Fibroblast of peridontal ligament (primary cell): ENCODE data around the gene VEZT.
"Not testable (repeated sequence)": the region's sequence is repeated elsewhere in the genome, so short reads cannot be mapped to it uniquely, and the experiment has no call there.

Experiments used
- DNase-seq: peaks from one replicate; pipeline ENCODE4 v3.0.0-alpha.2; 2010; ENCODE audit errors: extremely low read depth

Gene VEZT

GRCh38 chr12:95257541-95257940 is 39.9 kb downstream of the VEZT start:
- DNase-seq = peak; percentile 54

GRCh38 chr12:95258151-95258550 is 40.5 kb downstream of the VEZT start:
- DNase-seq = no peak

- no peak for DNase-seq
Measured at GRCh38 chr12:95258803-95259202, 41.2 kb downstream of the VEZT start.

- no peak for DNase-seq
Measured at GRCh38 chr12:95259368-95259767, 41.8 kb downstream of the VEZT start.

- no peak for DNase-seq
Measured at GRCh38 chr12:95261109-95261508, 43.5 kb downstream of the VEZT start.

- DNase-seq = no peak
Measured at GRCh38 chr12:95262808-95263207, 45.2 kb downstream of the VEZT start.

GRCh38 chr12:95265765-95266164 is 48.2 kb downstream of the VEZT start:
- no peak for DNase-seq

- DNase-seq = no peak
Measured at GRCh38 chr12:95266254-95266653, 48.6 kb downstream of the VEZT start.

GRCh38 chr12:95269892-95270291 is 52.3 kb downstream of the VEZT start:
- no peak for DNase-seq

- no peak for DNase-seq
Measured at GRCh38 chr12:95271465-95271864, 53.9 kb downstream of the VEZT start.

GRCh38 chr12:95277139-95277538 is 59.5 kb downstream of the VEZT start:
- DNase-seq = peak; percentile 92

- DNase-seq = no peak
Measured at GRCh38 chr12:95279856-95280255, 62.2 kb downstream of the VEZT start.

- no peak for DNase-seq
Measured at GRCh38 chr12:95282266-95282665, 64.7 kb downstream of the VEZT start.

- DNase-seq = no peak
Measured at GRCh38 chr12:95283371-95283770, 65.8 kb downstream of the VEZT start.

- no peak for DNase-seq
Measured at GRCh38 chr12:95286713-95287112, 69.1 kb downstream of the VEZT start.

- no peak for DNase-seq
Measured at GRCh38 chr12:95291501-95291900, 73.9 kb downstream of the VEZT start.

- DNase-seq = no peak
Measured at GRCh38 chr12:95298916-95299315, 81.3 kb downstream of the VEZT start.

GRCh38 chr12:95300286-95300685 is 82.7 kb downstream of the VEZT start:
- no peak for DNase-seq

GRCh38 chr12:95303476-95303875 is 85.9 kb downstream of the VEZT start:
- peak; percentile 50 for DNase-seq

- peak; percentile 65 for DNase-seq
Measured at GRCh38 chr12:95304673-95305198, 87.1 kb downstream of the VEZT start.

GRCh38 chr12:95312656-95313055 is 95.0 kb downstream of the VEZT start:
- no peak for DNase-seq

- DNase-seq = not testable (repeated sequence)
Measured at GRCh38 chr12:95314756-95315155, 97.1 kb downstream of the VEZT start.

- no peak for DNase-seq
Measured at GRCh38 chr12:95316798-95317197, 99.2 kb downstream of the VEZT start.

- DNase-seq = peak; percentile 73
Measured at GRCh38 chr12:95318071-95318545, 100.5 kb downstream of the VEZT start.
